ENCODE measurements around the gene VSX2.

GRCh38 chr14:74265301-74265965 is 26.2 kb downstream of the VSX2 start:
- TF ChIP-seq CTCF (IDR thresholded peaks at IDR 0.05; ENCODE audit: insufficient read depth, low read depth, low read length) (no peak), EZH2 (IDR thresholded peaks at IDR 0.05; ENCODE audit: insufficient read depth, low read length) (no peak)
